SK-N-MC (cell line): Measurements from ENCODE around the gene MED4.
"Not testable (repeated sequence)": the region's sequence is repeated elsewhere in the genome, so short reads cannot be mapped to it uniquely, and the experiment has no call there.

Source experiments
- DNase-seq: peaks from one replicate; pipeline ENCODE4 v3.0.0-alpha.2; 2011; ENCODE audit warnings: low read depth, low spot score
- H3K27ac ChIP-seq: fragments of 200-600 bp; sonication (generic); 2 replicates; pipeline ENCODE4 v1.5.1; 2016; ENCODE audit warnings: mixed run types
- H3K36me3 ChIP-seq: fragments of 200-600 bp; sonication (generic); 2 replicates; pipeline ENCODE4 v1.6.1; 2017; ENCODE audit warnings: antibody characterized with exemption, low read length, mixed read lengths; ENCODE audit not compliant: insufficient read depth
- H3K4me3 ChIP-seq: fragments of 200-600 bp; sonication (generic); 2 replicates; pipeline ENCODE4 v1.5.1; 2016
- H3K9ac ChIP-seq: fragments of 200-600 bp; sonication (generic); 2 replicates; pipeline ENCODE4 v1.8.0; 2017; ENCODE audit warnings: mixed run types, mixed read lengths; ENCODE audit not compliant: insufficient read length
- H3K9me3 ChIP-seq: fragments of 200-600 bp; sonication (generic); 2 replicates; pipeline ENCODE4 v1.6.1; 2017; ENCODE audit warnings: low read depth, mild to moderate bottlenecking, antibody characterized with exemption, low read length, moderate library complexity, mixed read lengths
- EZH2 ChIP-seq: fragments of 200-600 bp; sonication (generic); IDR thresholded peaks from one replicate; pipeline ENCODE4 v1.6.1; 2017; ENCODE audit warnings: antibody characterized with exemption
- FOXP2 ChIP-seq: optimal IDR thresholded peaks from 2 replicates; pipeline ENCODE3; 2011; ENCODE audit warnings: mild to moderate bottlenecking, moderate library complexity; ENCODE audit not compliant: insufficient read depth; ENCODE audit errors: extremely low read length, control extremely low read depth
- POLR2AphosphoS5 ChIP-seq: IDR thresholded peaks from 2 replicates; pipeline ENCODE4 v1.6.1; 2012; ENCODE audit warnings: mild to moderate bottlenecking, low read depth, low read length, borderline replicate concordance

The MED4 gene

GRCh38 chr13:48072304-48072703, 22.6 kb downstream of the MED4 start:
- H3K27ac ChIP-seq, result no peak overlapping the region
- DNase-seq, result no peak

GRCh38 chr13:48070942-48071341, 24.0 kb downstream of the MED4 start:
- H3K9me3 ChIP-seq, result peaks cover 18% of the 10 kb centered on the region
- H3K27ac ChIP-seq, result no peak overlapping the region
- TF ChIP-seq FOXP2 (no peak), EZH2 (no peak), POLR2AphosphoS5 (no peak)
- no peak for DNase-seq
- H3K9ac ChIP-seq, result no peak overlapping the region
- peaks cover 100% of the 10 kb centered on the region for H3K36me3 ChIP-seq
- no peak overlapping the region for H3K4me3 ChIP-seq

More at GRCh38 chr13:48072304-48072703, 22.6 kb downstream of the MED4 start:
- Histone ChIP-seq H3K36me3 (peaks cover 100% of the 10 kb centered on the region), H3K9ac (no peak overlapping the region), H3K4me3 (no peak overlapping the region), H3K9me3 (peaks cover 18% of the 10 kb centered on the region)
- TF ChIP-seq FOXP2 (no peak), EZH2 (no peak), POLR2AphosphoS5 (no peak)

GRCh38 chr13:48069573-48069972, 25.3 kb downstream of the MED4 start:
- no peak for DNase-seq
- TF ChIP-seq FOXP2 (no peak), POLR2AphosphoS5 (no peak), EZH2 (no peak)
- Histone ChIP-seq H3K4me3 (no peak overlapping the region), H3K36me3 (peaks cover 87% of the 10 kb centered on the region), H3K9ac (no peak overlapping the region), H3K9me3 (peaks cover 18% of the 10 kb centered on the region), H3K27ac (no peak overlapping the region)

- Histone ChIP-seq H3K27ac (no peak overlapping the region), H3K36me3 (peaks cover 81% of the 10 kb centered on the region), H3K9me3 (peaks cover 18% of the 10 kb centered on the region), H3K4me3 (no peak overlapping the region), H3K9ac (no peak overlapping the region)
- TF ChIP-seq POLR2AphosphoS5 (no peak), EZH2 (no peak), FOXP2 (no peak)
- DNase-seq, result no peak
Measured at GRCh38 chr13:48068952-48069351, 26.0 kb downstream of the MED4 start.

- peaks cover 18% of the 10 kb centered on the region for H3K9me3 ChIP-seq
- no peak overlapping the region for H3K27ac ChIP-seq
- no peak for TF ChIP-seq EZH2
- TF ChIP-seq POLR2AphosphoS5, result no peak
- no peak for TF ChIP-seq FOXP2
- no peak for DNase-seq
- peaks cover 72% of the 10 kb centered on the region for H3K36me3 ChIP-seq
- no peak overlapping the region for H3K4me3 ChIP-seq
- H3K9ac ChIP-seq, result no peak overlapping the region
Measured at GRCh38 chr13:48068036-48068435, 26.9 kb downstream of the MED4 start.

DNA sequence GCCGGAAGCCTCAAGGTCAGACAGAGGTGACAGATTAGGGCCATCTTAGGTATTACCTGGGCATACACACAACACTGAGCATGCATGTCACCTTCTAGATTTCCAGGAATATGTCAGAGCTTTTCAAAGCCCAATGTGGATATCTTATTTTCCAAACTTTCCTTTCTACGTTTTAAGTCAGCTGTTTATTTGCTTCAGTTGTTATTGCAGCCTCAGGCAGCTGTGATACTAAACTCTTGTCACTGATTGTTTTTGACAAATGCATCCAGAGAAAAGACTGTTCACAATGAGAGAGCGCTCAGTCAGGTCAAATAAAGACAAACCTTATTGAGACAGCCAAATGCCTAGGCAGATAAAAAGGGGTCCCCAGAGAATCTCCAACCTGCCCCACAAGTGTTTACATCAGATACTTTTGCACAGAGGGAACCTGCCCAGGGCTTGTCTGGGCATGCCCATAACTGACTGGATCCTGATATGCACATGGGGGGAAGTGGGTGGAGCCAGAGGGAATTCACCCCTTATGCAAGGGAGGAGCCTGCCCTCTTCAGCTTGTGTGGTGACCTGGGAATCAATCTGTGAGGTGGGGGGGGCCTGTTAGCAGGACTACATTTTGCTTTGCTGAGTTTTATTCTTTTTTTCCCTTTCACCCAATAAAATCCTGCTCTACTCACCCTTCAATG, 28.5 kb downstream of the MED4 start:
- TF ChIP-seq EZH2 (no peak), POLR2AphosphoS5 (no peak), FOXP2 (no peak)
- Histone ChIP-seq H3K27ac (no peak overlapping the region), H3K4me3 (no peak overlapping the region), H3K9ac (no peak overlapping the region), H3K9me3 (peaks cover 14% of the 10 kb centered on the region), H3K36me3 (peaks cover 56% of the 10 kb centered on the region)
- no peak for DNase-seq

DNA sequence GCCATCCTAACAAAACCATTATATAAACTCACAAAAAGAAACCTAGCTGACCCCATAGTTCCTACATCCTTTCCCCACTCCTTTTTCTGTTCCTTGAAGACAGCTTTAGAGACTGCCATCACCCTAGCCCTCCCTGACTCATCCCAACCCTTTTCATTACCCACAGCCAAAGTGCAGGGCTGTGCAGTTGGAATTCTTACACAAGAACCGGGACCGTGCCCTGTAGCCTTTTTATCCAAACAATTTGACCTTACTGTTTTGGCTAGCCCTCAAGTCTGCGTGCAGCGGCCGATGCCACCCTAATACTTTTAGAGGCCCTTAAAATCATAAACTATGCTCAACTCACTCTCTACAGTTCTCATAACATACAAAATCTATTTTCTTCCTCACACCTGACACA, 35.0 kb downstream of the MED4 start:
- H3K27ac ChIP-seq, DNase-seq, H3K9me3 ChIP-seq, H3K9ac ChIP-seq, H3K4me3 ChIP-seq, H3K36me3 ChIP-seq: not testable (repeated sequence)

GRCh38 chr13:48058536-48058935, 36.4 kb downstream of the MED4 start:
- H3K9ac ChIP-seq, H3K27ac ChIP-seq, H3K4me3 ChIP-seq, H3K36me3 ChIP-seq, DNase-seq, H3K9me3 ChIP-seq: not testable (repeated sequence)

DNA sequence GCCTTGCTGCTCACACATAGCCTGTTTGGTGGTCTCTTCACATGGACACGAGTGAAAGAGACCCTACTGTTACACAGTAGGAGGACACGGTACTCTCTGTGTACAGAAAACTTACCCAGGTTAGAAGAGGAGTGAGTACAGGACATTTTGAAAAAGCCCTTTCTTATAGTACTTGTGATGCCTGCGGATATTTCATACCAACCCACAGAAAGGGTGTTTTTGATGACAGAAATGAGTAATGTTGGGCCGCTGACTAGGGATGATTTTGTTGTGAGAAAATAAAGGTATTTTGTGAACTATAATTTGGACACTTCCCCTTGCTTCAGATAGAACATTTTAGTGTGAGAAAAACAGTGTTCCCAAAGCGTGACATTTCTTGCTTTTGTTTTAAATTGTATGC, 39.2 kb downstream of the MED4 start:
- Histone ChIP-seq H3K27ac (no peak overlapping the region), H3K9me3 (no peaks in the 10 kb centered on the region), H3K36me3 (peaks cover 28% of the 10 kb centered on the region), H3K4me3 (no peak overlapping the region), H3K9ac (no peak overlapping the region)
- TF ChIP-seq FOXP2 (no peak), POLR2AphosphoS5 (no peak), EZH2 (no peak)
- DNase-seq, result no peak
